ENCODE measurements around the gene CTNNA2.

Gene CTNNA2

DNA sequence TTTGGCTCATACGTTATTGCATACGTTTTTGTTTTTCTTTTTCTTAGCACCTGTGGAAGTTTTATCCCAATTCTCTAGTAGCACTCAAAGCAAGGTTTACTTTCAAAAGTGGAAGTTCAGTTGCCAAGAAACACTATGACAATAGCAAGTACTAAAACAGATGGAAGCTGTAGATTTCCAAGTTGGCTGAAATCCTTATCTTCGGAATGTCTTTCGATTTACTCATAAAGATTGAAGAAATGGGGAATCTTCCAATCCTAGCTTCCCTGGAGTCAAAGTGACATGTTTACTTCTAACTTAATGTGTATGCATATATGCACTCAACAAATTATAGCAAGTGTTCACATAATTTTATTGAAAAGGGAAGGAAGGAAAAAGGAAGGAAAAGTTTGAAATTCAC is 307.4 kb downstream of the CTNNA2 start:
- TF ChIP-seq ARNTL (CRISPR knock-in tag; IDR thresholded peaks at IDR 0.05; ENCODE audit: borderline replicate concordance, low read depth) (no peak), PPARA (CRISPR knock-in tag; IDR thresholded peaks at IDR 0.05; ENCODE audit: borderline replicate concordance) (no peak), OSR1 (CRISPR knock-in tag; IDR thresholded peaks at IDR 0.05) (no peak), BACH2 (CRISPR knock-in tag; IDR thresholded peaks at IDR 0.05; ENCODE audit: borderline replicate concordance) (no peak), GLIS3 (CRISPR knock-in tag; IDR thresholded peaks at IDR 0.05) (no peak), ESRRG (CRISPR knock-in tag; IDR thresholded peaks at IDR 0.05) (no peak), ZFP30 (CRISPR knock-in tag; IDR thresholded peaks at IDR 0.05) (no peak)
- TF ChIP-seq, protein P1, sequence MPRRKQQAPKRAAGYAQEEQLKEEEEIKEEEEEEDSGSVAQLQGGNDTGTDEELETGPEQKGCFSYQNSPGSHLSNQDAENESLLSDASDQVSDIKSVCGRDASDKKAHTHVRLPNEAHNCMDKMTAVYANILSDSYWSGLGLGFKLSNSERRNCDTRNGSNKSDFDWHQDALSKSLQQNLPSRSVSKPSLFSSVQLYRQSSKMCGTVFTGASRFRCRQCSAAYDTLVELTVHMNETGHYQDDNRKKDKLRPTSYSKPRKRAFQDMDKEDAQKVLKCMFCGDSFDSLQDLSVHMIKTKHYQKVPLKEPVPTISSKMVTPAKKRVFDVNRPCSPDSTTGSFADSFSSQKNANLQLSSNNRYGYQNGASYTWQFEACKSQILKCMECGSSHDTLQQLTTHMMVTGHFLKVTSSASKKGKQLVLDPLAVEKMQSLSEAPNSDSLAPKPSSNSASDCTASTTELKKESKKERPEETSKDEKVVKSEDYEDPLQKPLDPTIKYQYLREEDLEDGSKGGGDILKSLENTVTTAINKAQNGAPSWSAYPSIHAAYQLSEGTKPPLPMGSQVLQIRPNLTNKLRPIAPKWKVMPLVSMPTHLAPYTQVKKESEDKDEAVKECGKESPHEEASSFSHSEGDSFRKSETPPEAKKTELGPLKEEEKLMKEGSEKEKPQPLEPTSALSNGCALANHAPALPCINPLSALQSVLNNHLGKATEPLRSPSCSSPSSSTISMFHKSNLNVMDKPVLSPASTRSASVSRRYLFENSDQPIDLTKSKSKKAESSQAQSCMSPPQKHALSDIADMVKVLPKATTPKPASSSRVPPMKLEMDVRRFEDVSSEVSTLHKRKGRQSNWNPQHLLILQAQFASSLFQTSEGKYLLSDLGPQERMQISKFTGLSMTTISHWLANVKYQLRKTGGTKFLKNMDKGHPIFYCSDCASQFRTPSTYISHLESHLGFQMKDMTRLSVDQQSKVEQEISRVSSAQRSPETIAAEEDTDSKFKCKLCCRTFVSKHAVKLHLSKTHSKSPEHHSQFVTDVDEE (CRISPR knock-in tag; IDR thresholded peaks at IDR 0.05) = no peak
- TF ChIP-seq, protein P2, sequence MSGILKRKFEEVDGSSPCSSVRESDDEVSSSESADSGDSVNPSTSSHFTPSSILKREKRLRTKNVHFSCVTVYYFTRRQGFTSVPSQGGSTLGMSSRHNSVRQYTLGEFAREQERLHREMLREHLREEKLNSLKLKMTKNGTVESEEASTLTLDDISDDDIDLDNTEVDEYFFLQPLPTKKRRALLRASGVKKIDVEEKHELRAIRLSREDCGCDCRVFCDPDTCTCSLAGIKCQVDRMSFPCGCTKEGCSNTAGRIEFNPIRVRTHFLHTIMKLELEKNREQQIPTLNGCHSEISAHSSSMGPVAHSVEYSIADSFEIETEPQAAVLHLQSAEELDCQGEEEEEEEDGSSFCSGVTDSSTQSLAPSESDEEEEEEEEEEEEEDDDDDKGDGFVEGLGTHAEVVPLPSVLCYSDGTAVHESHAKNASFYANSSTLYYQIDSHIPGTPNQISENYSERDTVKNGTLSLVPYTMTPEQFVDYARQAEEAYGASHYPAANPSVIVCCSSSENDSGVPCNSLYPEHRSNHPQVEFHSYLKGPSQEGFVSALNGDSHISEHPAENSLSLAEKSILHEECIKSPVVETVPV (CRISPR knock-in tag; IDR thresholded peaks at IDR 0.05) = no peak

DNA sequence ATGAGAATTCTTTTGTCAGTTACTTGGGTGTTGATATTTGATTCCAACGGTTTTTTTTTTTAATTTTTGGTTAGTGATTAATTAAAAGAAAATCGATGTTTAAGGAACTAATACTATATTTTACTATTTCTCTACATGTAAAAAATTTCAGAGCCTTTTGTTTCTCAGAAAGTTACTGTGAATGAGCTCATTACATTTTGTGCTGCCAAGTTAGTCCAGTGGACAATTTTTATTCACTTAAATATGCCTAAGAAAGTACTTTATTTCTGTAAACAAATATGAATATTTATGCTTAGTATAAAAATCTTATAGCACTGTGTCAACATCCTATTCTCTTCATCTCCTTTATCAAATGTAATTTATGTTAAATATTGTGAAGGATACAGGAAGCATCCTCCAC is 309.3 kb downstream of the CTNNA2 start:
- TF ChIP-seq SNAI2 (CRISPR knock-in tag; IDR thresholded peaks at IDR 0.05) (no peak), OSR1 (CRISPR knock-in tag; IDR thresholded peaks at IDR 0.05) (no peak), ZFP30 (CRISPR knock-in tag; IDR thresholded peaks at IDR 0.05) (no peak), TCF4 (CRISPR knock-in tag; IDR thresholded peaks at IDR 0.05; ENCODE audit: borderline replicate concordance) (no peak), ZNF565 (CRISPR knock-in tag; conservative IDR thresholded peaks at IDR 0.05; ENCODE audit: low read depth) (no peak), ARNTL (CRISPR knock-in tag; IDR thresholded peaks at IDR 0.05; ENCODE audit: borderline replicate concordance, low read depth) (no peak), ZNF8 (CRISPR knock-in tag; IDR thresholded peaks at IDR 0.05) (no peak), ESRRG (CRISPR knock-in tag; IDR thresholded peaks at IDR 0.05) (no peak), ZFP3 (CRISPR knock-in tag; IDR thresholded peaks at IDR 0.05) (no peak)
- TF ChIP-seq, protein P3, sequence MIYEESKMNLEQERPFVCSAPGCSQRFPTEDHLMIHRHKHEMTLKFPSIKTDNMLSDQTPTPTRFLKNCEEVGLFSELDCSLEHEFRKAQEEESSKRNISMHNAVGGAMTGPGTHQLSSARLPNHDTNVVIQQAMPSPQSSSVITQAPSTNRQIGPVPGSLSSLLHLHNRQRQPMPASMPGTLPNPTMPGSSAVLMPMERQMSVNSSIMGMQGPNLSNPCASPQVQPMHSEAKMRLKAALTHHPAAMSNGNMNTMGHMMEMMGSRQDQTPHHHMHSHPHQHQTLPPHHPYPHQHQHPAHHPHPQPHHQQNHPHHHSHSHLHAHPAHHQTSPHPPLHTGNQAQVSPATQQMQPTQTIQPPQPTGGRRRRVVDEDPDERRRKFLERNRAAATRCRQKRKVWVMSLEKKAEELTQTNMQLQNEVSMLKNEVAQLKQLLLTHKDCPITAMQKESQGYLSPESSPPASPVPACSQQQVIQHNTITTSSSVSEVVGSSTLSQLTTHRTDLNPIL (CRISPR knock-in tag; IDR thresholded peaks at IDR 0.05; ENCODE audit: low read depth) = no peak
- TF ChIP-seq, protein P1 (CRISPR knock-in tag; IDR thresholded peaks at IDR 0.05) = no peak
- TF ChIP-seq, protein P2 (CRISPR knock-in tag; IDR thresholded peaks at IDR 0.05) = no peak
- TF ChIP-seq, protein P4, sequence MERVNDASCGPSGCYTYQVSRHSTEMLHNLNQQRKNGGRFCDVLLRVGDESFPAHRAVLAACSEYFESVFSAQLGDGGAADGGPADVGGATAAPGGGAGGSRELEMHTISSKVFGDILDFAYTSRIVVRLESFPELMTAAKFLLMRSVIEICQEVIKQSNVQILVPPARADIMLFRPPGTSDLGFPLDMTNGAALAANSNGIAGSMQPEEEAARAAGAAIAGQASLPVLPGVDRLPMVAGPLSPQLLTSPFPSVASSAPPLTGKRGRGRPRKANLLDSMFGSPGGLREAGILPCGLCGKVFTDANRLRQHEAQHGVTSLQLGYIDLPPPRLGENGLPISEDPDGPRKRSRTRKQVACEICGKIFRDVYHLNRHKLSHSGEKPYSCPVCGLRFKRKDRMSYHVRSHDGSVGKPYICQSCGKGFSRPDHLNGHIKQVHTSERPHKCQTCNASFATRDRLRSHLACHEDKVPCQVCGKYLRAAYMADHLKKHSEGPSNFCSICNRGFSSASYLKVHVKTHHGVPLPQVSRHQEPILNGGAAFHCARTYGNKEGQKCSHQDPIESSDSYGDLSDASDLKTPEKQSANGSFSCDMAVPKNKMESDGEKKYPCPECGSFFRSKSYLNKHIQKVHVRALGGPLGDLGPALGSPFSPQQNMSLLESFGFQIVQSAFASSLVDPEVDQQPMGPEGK (CRISPR knock-in tag; IDR thresholded peaks at IDR 0.05; ENCODE audit: borderline replicate concordance) = no peak
- ATAC-seq = no peak

More for the DNA sequence above, 307.4 kb downstream of the CTNNA2 start:
- no peak for ATAC-seq
